Activated naive CD8-positive, alpha-beta T cell treated with anti-CD3 and anti-CD28 coated beads, Interleukin-2, amount 10 ng/mL, durations not matched to agents 7 days and 5 days (primary cell): Measurements from ENCODE around the gene PI4KA. TPM values are rescaled to one million over a fixed set of nuclear protein-coding genes. Genes with fewer than 3 reads are reported as not detected.

ENCODE experiments used
- ATAC-seq: fragments of 150-1000 bp; cut with Tn5 transposase; one replicate; pipeline ENCODE4 v1.10.0; 2021; ENCODE audit warnings: low read depth, moderate library complexity
- POLR2A ChIA-PET: fragments of 350-600 bp; sonication (Branson Sonifier 250); formaldehyde crosslinking; loops from one replicate; lab custom pipeline; 2021; ENCODE audit warnings: antibody characterized with exemption; lab: Charles Lee
- DNase-seq: peaks from one replicate; pipeline ENCODE4 v3.0.0; 2021
- H3K27ac Mint-ChIP-seq: one replicate; pipeline ENCODE4 v1.8.0; 2022; ENCODE audit warnings: mild to moderate bottlenecking, mixed read lengths
- H3K27me3 Mint-ChIP-seq: one replicate; pipeline ENCODE4 v1.8.0; 2022; ENCODE audit warnings: mild to moderate bottlenecking, moderate library complexity, mixed read lengths
- H3K36me3 Mint-ChIP-seq: one replicate; pipeline ENCODE4 v1.8.0; 2021; ENCODE audit warnings: mild to moderate bottlenecking, mixed read lengths
- H3K4me1 Mint-ChIP-seq: one replicate; pipeline ENCODE4 v1.8.0; 2021; ENCODE audit warnings: mixed read lengths
- H3K4me3 Mint-ChIP-seq: one replicate; pipeline ENCODE4 v1.8.0; 2022; ENCODE audit warnings: mild to moderate bottlenecking, moderate library complexity, mixed read lengths
- H3K9me3 Mint-ChIP-seq: one replicate; pipeline ENCODE4 v1.8.0; 2021; ENCODE audit warnings: mixed read lengths
- total RNA-seq, 2 experiments: library from RNA; stranded (reverse); gene quantifications; one replicate each; pipeline ENCODE4 v1.2.3, GENCODE V29; 2021

Gene PI4KA
- total RNA-seq, 2 experiments from 2014 or later, result 100 to 106 TPM

GRCh38 chr22:20889025-20889704 lies 30.6 kb upstream of the PI4KA start:
- POLR2A ChIA-PET, result no interaction called here
- Mint-ChIP-seq H3K27me3 (no peaks in the 10 kb centered on the region), H3K9me3 (no peaks in the 10 kb centered on the region), H3K4me1 (peaks cover 1% of the 10 kb centered on the region), H3K36me3 (peaks cover 17% of the 10 kb centered on the region), H3K27ac (no peak overlapping the region), H3K4me3 (no peak overlapping the region)
- ATAC-seq (no peak), DNase-seq (no peak)

DNA sequence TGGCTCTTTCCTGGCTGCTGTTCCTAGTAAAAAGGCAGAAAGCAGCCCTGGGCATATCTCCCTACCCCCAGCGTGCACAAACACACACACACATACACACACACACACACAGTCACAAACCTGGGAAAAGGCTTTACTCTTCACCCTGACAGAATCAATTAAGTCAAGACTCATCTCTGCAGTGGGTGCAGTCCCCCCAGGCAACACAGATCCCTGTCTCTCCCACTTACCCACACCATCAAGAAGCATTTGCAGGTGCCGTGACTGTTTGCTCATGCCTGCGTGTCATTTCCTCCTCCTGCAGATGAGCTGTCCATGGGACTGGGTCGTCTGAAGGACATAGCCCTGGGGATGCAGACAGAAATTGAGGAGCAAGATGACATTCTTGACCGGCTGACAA lies 28.8 kb upstream of the PI4KA start:
- H3K27me3 Mint-ChIP-seq, result no peaks in the 10 kb centered on the region
- peaks cover 1% of the 10 kb centered on the region for H3K4me1 Mint-ChIP-seq
- peaks cover 20% of the 10 kb centered on the region for H3K36me3 Mint-ChIP-seq
- DNase-seq (no peak), ATAC-seq (no peak)
- H3K9me3 Mint-ChIP-seq, result no peaks in the 10 kb centered on the region
- no peak overlapping the region for H3K4me3 Mint-ChIP-seq
- POLR2A ChIA-PET, result no interaction called here
- peak overlapping the region; percentile 7 for H3K27ac Mint-ChIP-seq

DNA sequence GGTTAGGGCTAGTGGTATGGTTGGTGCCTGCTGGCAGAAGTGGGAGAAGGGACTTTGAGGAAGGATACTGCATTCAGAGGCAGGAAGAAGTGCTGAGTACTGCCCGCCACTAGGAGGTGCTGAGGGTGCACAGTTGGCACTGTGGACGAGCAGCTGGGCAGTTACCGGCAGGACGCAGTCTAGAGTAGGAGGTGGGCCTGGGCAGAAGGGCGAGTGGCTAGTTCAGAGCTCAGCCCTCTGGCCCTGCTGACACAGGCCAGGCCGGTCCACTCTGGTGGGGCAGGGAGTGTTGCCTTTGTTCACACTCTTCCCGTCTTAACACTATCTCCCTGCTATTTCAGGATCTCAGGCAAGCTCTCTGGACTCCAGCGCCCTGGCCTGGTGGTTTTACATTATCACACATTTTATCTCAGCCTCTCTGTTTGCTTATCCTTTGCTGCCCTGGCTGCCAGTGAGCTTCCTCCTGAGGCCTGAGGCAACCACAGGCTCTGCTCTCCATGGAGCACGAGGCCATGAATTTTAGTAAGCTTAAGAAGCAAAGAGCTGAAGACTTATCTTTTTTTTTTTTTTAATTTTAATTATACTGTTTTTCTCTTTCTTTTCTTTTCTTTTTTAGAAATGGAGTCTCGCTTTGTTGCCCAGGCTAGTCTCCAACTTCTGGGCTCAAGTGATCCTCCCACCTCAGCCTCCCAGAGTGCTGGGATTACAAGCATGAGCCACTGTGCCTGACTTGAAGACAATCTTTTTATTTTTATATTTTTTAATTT lies 27.1 kb upstream of the PI4KA start:
- Mint-ChIP-seq H3K4me1 (peaks cover 1% of the 10 kb centered on the region), H3K27me3 (no peaks in the 10 kb centered on the region), H3K27ac (no peak overlapping the region), H3K36me3 (peaks cover 21% of the 10 kb centered on the region), H3K9me3 (no peaks in the 10 kb centered on the region), H3K4me3 (no peak overlapping the region)
- DNase-seq (peak; percentile 58), ATAC-seq (peak; percentile 67)
- POLR2A ChIA-PET, result interaction anchor here (0.5 kb wide), 1 partner anchor 68 kb away, joined by 6 read pairs; no protein-coding TSS in a partner anchor

DNA sequence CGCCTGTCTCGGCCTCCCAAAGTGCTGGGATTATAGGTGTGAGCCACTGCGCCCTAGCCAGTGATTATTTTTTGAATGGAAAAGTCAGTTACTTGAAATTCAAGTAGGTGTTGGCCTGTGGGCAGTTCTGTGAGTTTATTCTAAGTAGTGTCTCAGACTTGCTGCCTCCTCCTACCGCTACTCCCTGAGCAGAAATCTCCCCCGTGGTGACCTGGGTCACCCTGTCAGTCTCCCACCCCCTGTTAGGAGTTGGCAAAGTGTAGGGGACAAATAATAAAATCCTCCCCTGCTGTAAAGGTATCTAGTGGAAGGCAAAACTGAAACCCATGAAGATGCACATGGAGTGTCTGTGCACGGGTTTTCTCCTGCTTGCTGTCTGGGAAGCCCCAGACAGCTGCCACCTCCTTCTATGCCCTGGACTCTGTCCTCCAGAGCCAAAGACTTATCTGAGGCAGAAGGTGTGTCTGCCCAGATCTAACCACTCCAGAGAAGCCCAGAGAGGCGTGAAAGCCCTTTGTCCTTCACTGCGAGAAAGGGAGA lies 26.5 kb upstream of the PI4KA start:
- Mint-ChIP-seq H3K9me3 (no peaks in the 10 kb centered on the region), H3K27ac (no peak overlapping the region), H3K4me3 (no peak overlapping the region), H3K27me3 (no peaks in the 10 kb centered on the region), H3K4me1 (peaks cover 1% of the 10 kb centered on the region), H3K36me3 (peaks cover 24% of the 10 kb centered on the region)
- no peak for ATAC-seq
- POLR2A ChIA-PET, result interaction anchor here (0.5 kb wide), 2 partner anchors 24 to 68 kb away, joined by 3 to 6 read pairs; no protein-coding TSS in a partner anchor
- DNase-seq, result no peak

DNA sequence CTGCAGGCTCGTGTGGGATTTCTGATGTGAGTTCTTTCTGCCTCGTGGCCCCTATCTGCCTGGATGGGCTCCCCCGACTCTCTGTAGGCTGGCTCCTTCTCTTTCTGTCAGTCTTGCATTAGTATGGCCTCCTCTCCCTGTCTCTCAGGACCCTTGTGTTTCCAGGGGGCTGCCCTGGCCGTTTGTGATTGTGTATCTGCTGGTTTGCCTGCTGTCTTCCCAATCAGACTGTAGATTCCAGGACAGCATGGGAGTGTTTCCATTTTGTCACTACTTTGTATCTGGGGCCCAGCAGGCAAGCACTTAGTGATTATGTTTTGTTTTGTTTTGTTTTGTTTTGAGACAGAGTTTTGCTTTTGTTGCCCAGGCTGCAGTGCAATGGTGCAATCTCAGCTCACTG lies 25.8 kb upstream of the PI4KA start:
- H3K4me1 Mint-ChIP-seq, result peaks cover 1% of the 10 kb centered on the region
- peak overlapping the region; percentile 28 for H3K27ac Mint-ChIP-seq
- peaks cover 22% of the 10 kb centered on the region for H3K36me3 Mint-ChIP-seq
- DNase-seq (no peak), ATAC-seq (no peak)
- H3K27me3 Mint-ChIP-seq, result no peaks in the 10 kb centered on the region
- H3K9me3 Mint-ChIP-seq, result no peaks in the 10 kb centered on the region
- no peak overlapping the region for H3K4me3 Mint-ChIP-seq
- POLR2A ChIA-PET, result no interaction called here

- Mint-ChIP-seq H3K27me3 (no peaks in the 10 kb centered on the region), H3K27ac (no peak overlapping the region), H3K9me3 (no peaks in the 10 kb centered on the region), H3K4me3 (no peak overlapping the region), H3K4me1 (peaks cover 1% of the 10 kb centered on the region), H3K36me3 (peaks cover 15% of the 10 kb centered on the region)
- no peak for DNase-seq
- POLR2A ChIA-PET, result no interaction called here
- no peak for ATAC-seq
These were observed 24.2 kb upstream of the PI4KA start for GRCh38 chr22:20882855-20883254.

GRCh38 chr22:20881869-20882815 lies 23.5 kb upstream of the PI4KA start:
- DNase-seq (no peak), ATAC-seq (no peak)
- H3K4me1 Mint-ChIP-seq, result peaks cover 1% of the 10 kb centered on the region
- H3K27me3 Mint-ChIP-seq, result no peaks in the 10 kb centered on the region
- POLR2A ChIA-PET, result no interaction called here
- H3K36me3 Mint-ChIP-seq, result peaks cover 10% of the 10 kb centered on the region
- H3K9me3 Mint-ChIP-seq, result no peaks in the 10 kb centered on the region
- no peak overlapping the region for H3K27ac Mint-ChIP-seq
- no peak overlapping the region for H3K4me3 Mint-ChIP-seq

- peaks cover 1% of the 10 kb centered on the region for H3K4me1 Mint-ChIP-seq
- H3K4me3 Mint-ChIP-seq, result no peak overlapping the region
- POLR2A ChIA-PET, result interaction anchor here (0.6 kb wide), 1 partner anchor 27 kb away, joined by 6 read pairs; no protein-coding TSS in a partner anchor
- H3K27ac Mint-ChIP-seq, result no peak overlapping the region
- no peaks in the 10 kb centered on the region for H3K9me3 Mint-ChIP-seq
- H3K27me3 Mint-ChIP-seq, result no peaks in the 10 kb centered on the region
- H3K36me3 Mint-ChIP-seq, result peaks cover 10% of the 10 kb centered on the region
- no peak for DNase-seq
- ATAC-seq, result no peak
These were observed 22.6 kb upstream of the PI4KA start for GRCh38 chr22:20881231-20881630.

- Mint-ChIP-seq H3K4me3 (no peak overlapping the region), H3K27ac (no peak overlapping the region), H3K36me3 (peaks cover 9% of the 10 kb centered on the region), H3K27me3 (no peaks in the 10 kb centered on the region), H3K4me1 (no peaks in the 10 kb centered on the region), H3K9me3 (no peaks in the 10 kb centered on the region)
- ATAC-seq, result no peak
- DNase-seq, result no peak
- POLR2A ChIA-PET, result no interaction called here
These were observed 19.1 kb upstream of the PI4KA start for GRCh38 chr22:20877715-20878114.

DNA sequence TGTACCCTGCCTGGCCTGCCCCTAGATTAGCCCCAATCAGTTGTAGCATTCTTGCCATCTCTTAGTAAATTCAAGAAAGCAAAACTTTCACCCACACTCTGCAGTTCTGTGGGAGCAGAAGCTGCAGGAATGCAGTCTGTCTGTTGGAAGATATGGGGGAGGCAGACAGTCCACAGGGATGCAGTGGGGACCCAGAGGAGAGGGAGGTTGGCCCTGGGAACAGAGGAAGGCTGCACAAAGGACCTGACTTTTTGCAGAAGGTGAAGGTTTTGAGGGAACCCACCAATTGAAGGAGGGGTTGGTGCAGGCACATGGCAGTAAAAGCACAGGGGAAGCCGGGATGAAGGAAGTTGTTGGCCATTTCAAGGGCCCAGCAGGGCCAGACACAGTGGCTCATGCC lies 16.7 kb upstream of the PI4KA start:
- POLR2A ChIA-PET, result no interaction called here
- DNase-seq (no peak), ATAC-seq (no peak)
- Mint-ChIP-seq H3K27me3 (no peaks in the 10 kb centered on the region), H3K4me1 (no peaks in the 10 kb centered on the region), H3K9me3 (no peaks in the 10 kb centered on the region), H3K4me3 (no peak overlapping the region), H3K27ac (no peak overlapping the region), H3K36me3 (peaks cover 6% of the 10 kb centered on the region)

GRCh38 chr22:20873214-20873613 lies 14.6 kb upstream of the PI4KA start:
- DNase-seq, result no peak
- Mint-ChIP-seq H3K4me3 (no peak overlapping the region), H3K27ac (no peak overlapping the region), H3K36me3 (peaks cover 9% of the 10 kb centered on the region), H3K4me1 (peaks cover 2% of the 10 kb centered on the region), H3K27me3 (no peaks in the 10 kb centered on the region), H3K9me3 (no peaks in the 10 kb centered on the region)
- POLR2A ChIA-PET, result no interaction called here
- no peak for ATAC-seq

GRCh38 chr22:20869234-20869633 lies 10.6 kb upstream of the PI4KA start:
- Mint-ChIP-seq H3K27me3 (no peaks in the 10 kb centered on the region), H3K4me3 (no peak overlapping the region), H3K36me3 (peaks cover 8% of the 10 kb centered on the region), H3K4me1 (peaks cover 16% of the 10 kb centered on the region), H3K27ac (no peak overlapping the region), H3K9me3 (no peaks in the 10 kb centered on the region)
- POLR2A ChIA-PET, result no interaction called here
- ATAC-seq (no peak), DNase-seq (no peak)
